Stimulated activated CD4-positive, alpha-beta T cell treated with anti-CD3 and anti-CD28 coated beads, Interleukin-12 subunit alpha, Interleukin-12 subunit beta, amount 100 ng/mL, for 48 hours (primary cell): ENCODE measurements around the gene TXNL1.
"Not testable (repeated sequence)": the region's sequence is repeated elsewhere in the genome, so short reads cannot be mapped to it uniquely, and the experiment has no call there.

Experiments used
- DNase-seq, 3 donors: peaks; one replicate each; pipeline ENCODE4 v3.0.0-alpha.2; 2020; ENCODE audit warnings: low read depth in 2 of 3, low spot score in 1 of 3

Gene TXNL1

GRCh38 chr18:56638232-56639103 lies at the start of gene TXNL1:
Gene TXNL1, minus strand, starts transcription at chr18:56638592. Its CDS starts 152 bp downstream, at chr18:56638440.
- DNase-seq = peak; percentile 98 to 99 (median 99)

- no peak for DNase-seq
Observed at GRCh38 chr18:56684277-56684676, 45.9 kb upstream of the TXNL1 start.

GRCh38 chr18:56678836-56679565 lies 40.6 kb upstream of the TXNL1 start:
- no peak for DNase-seq

GRCh38 chr18:56676639-56677038 lies 38.2 kb upstream of the TXNL1 start:
- DNase-seq = no peak

- DNase-seq = no peak
Observed at GRCh38 chr18:56672981-56673380, 34.6 kb upstream of the TXNL1 start.

- DNase-seq = no peak
Observed at GRCh38 chr18:56672391-56672790, 34.0 kb upstream of the TXNL1 start.

- no peak for DNase-seq
Observed at GRCh38 chr18:56662902-56663301, 24.5 kb upstream of the TXNL1 start.

- DNase-seq = no peak
Observed at GRCh38 chr18:56662502-56662901, 24.1 kb upstream of the TXNL1 start.

- DNase-seq = no peak
Observed at GRCh38 chr18:56662063-56662408, 23.6 kb upstream of the TXNL1 start.

- no peak for DNase-seq
Observed at GRCh38 chr18:56661360-56662062, 23.1 kb upstream of the TXNL1 start.

- DNase-seq = no peak
Observed at GRCh38 chr18:56660655-56661054, 22.3 kb upstream of the TXNL1 start.

- DNase-seq = no peak
Observed at GRCh38 chr18:56659111-56659510, 20.7 kb upstream of the TXNL1 start.

- no peak for DNase-seq
Observed at GRCh38 chr18:56658261-56658660, 19.9 kb upstream of the TXNL1 start.

GRCh38 chr18:56654280-56654679 lies 15.9 kb upstream of the TXNL1 start:
- DNase-seq = not testable (repeated sequence)

- no peak for DNase-seq
Observed at GRCh38 chr18:56652802-56653201, 14.4 kb upstream of the TXNL1 start.

- DNase-seq = no peak
Observed at GRCh38 chr18:56651771-56652092, 13.3 kb upstream of the TXNL1 start.

GRCh38 chr18:56650944-56651770 lies 12.8 kb upstream of the TXNL1 start, which contains the start of gene WDR7:
Gene WDR7, plus strand, starts transcription at chr18:56651359. Its CDS starts 21,157 bp downstream, at chr18:56672516.
- peak; percentile 91 to 95 (median 93) for DNase-seq

GRCh38 chr18:56649996-56650395 lies 11.6 kb upstream of the TXNL1 start:
- no peak for DNase-seq

- no peak for DNase-seq
Observed at GRCh38 chr18:56647951-56648893, 9.8 kb upstream of the TXNL1 start.

- DNase-seq = no peak
Observed at GRCh38 chr18:56647071-56647470, 8.7 kb upstream of the TXNL1 start.
